ENCODE measurements around the gene DCHS1.

- TF ChIP-seq POLR2A (IDR thresholded peaks at IDR 0.05) (no peak), CTCF (IDR thresholded peaks at IDR 0.05) (no peak), POLR2AphosphoS5 (IDR thresholded peaks at IDR 0.05) (no peak)
Measured at GRCh38 chr11:6631361-6631890, 24.2 kb downstream of the DCHS1 start.
